ENCODE measurements around the gene PTPMT1. TPM values are rescaled to one million over a fixed set of nuclear protein-coding genes. Genes with fewer than 3 reads are reported as not detected.
"Not testable (repeated sequence)": the region's sequence is repeated elsewhere in the genome, so short reads cannot be mapped to it uniquely, and the experiment has no call there.

The PTPMT1 gene
- total RNA-seq = 10 to 100 TPM; 33.1 to 57.4 TPM

GRCh38 chr11:47565340-47566148 lies at the start of gene PTPMT1:
TSS of gene PTPMT1 (plus strand) at chr11:47565599. CDS start at chr11:47565623, 24 bp downstream.
- Mint-ChIP-seq H3K4me1 (ENCODE audit: low read depth in 2 of 2) (peaks cover 12 to 16% of the 10 kb centered on the region in 2 donors), H3K36me3 (no peaks in the 10 kb centered on the region), H3K27ac (peak within 1 kb of the TSS; percentile 46 to 70), H3K4me3 (peak within 1 kb of the TSS; percentile 75), H3K27me3 (no peaks in the 10 kb centered on the region), H3K9me3 (no peaks in the 10 kb centered on the region)
- DNase-seq (ENCODE audit: low spot score) = peak; percentile 85
- peak; percentile 97 for ATAC-seq

GRCh38 chr11:47516155-47516554 lies 49.2 kb upstream of the PTPMT1 start:
- Mint-ChIP-seq H3K4me3 (no peak overlapping the region), H3K4me1 (ENCODE audit: low read depth in 2 of 2) (peaks cover 42 to 52% of the 10 kb centered on the region in 2 donors), H3K27me3 (no peaks in the 10 kb centered on the region), H3K27ac (no peak overlapping the region), H3K36me3 (no peaks in the 10 kb centered on the region), H3K9me3 (no peaks in the 10 kb centered on the region)
- ATAC-seq (no peak), DNase-seq (ENCODE audit: low spot score) (no peak)

GRCh38 chr11:47516984-47517853 lies 48.2 kb upstream of the PTPMT1 start:
- peak overlapping the region in 1 of 2 donors; percentile 69 for H3K27ac Mint-ChIP-seq
- no peaks in the 10 kb centered on the region for H3K9me3 Mint-ChIP-seq
- peaks cover 42 to 52% of the 10 kb centered on the region in 2 donors for H3K4me1 Mint-ChIP-seq (ENCODE audit: low read depth in 2 of 2)
- no peak for ATAC-seq
- H3K27me3 Mint-ChIP-seq = no peaks in the 10 kb centered on the region
- DNase-seq (ENCODE audit: low spot score) = no peak
- H3K36me3 Mint-ChIP-seq = no peaks in the 10 kb centered on the region
- no peak overlapping the region for H3K4me3 Mint-ChIP-seq

GRCh38 chr11:47518212-47518964 lies 47.0 kb upstream of the PTPMT1 start:
- H3K36me3 Mint-ChIP-seq = no peaks in the 10 kb centered on the region
- peak overlapping the region; percentile 15 for H3K4me3 Mint-ChIP-seq
- peaks cover 47 to 57% of the 10 kb centered on the region in 2 donors for H3K4me1 Mint-ChIP-seq (ENCODE audit: low read depth in 2 of 2)
- H3K27ac Mint-ChIP-seq = peak overlapping the region; percentile 54 to 69
- ATAC-seq (peak in 1 of 2 donors; percentile 36), DNase-seq (ENCODE audit: low spot score) (no peak)
- H3K9me3 Mint-ChIP-seq = no peaks in the 10 kb centered on the region
- H3K27me3 Mint-ChIP-seq = no peaks in the 10 kb centered on the region

GRCh38 chr11:47523490-47524225 lies 41.7 kb upstream of the PTPMT1 start:
- peak overlapping the region; percentile 59 for H3K4me3 Mint-ChIP-seq
- peak overlapping the region; percentile 62 to 83 for H3K27ac Mint-ChIP-seq

GRCh38 chr11:47524291-47524874 lies 41.0 kb upstream of the PTPMT1 start:
- Mint-ChIP-seq H3K27ac (peak overlapping the region; percentile 62 to 83), H3K9me3 (no peaks in the 10 kb centered on the region), H3K4me3 (peak overlapping the region; percentile 59), H3K27me3 (no peaks in the 10 kb centered on the region), H3K4me1 (ENCODE audit: low read depth in 2 of 2) (peaks cover 34 to 35% of the 10 kb centered on the region in 2 donors), H3K36me3 (no peaks in the 10 kb centered on the region)
- ATAC-seq (peak; percentile 28 to 40), DNase-seq (ENCODE audit: low spot score) (no peak)

More at GRCh38 chr11:47523490-47524225, 41.7 kb upstream of the PTPMT1 start:
- H3K9me3 Mint-ChIP-seq = no peaks in the 10 kb centered on the region
- no peaks in the 10 kb centered on the region for H3K27me3 Mint-ChIP-seq
- ATAC-seq (peak; percentile 79 to 85), DNase-seq (ENCODE audit: low spot score) (no peak)
- H3K36me3 Mint-ChIP-seq = no peaks in the 10 kb centered on the region
- peaks cover 37 to 38% of the 10 kb centered on the region in 2 donors for H3K4me1 Mint-ChIP-seq (ENCODE audit: low read depth in 2 of 2)

GRCh38 chr11:47526032-47526431 lies 39.4 kb upstream of the PTPMT1 start:
- H3K27me3 Mint-ChIP-seq; H3K9me3 Mint-ChIP-seq; H3K4me3 Mint-ChIP-seq; ATAC-seq; DNase-seq (ENCODE audit: low spot score); H3K36me3 Mint-ChIP-seq: not testable (repeated sequence)
- peak overlapping the region in 1 of 2 donors; percentile 41 for H3K27ac Mint-ChIP-seq
- peaks cover 33% of the 10 kb centered on the region in 2 donors for H3K4me1 Mint-ChIP-seq (ENCODE audit: low read depth in 2 of 2)

- H3K27me3 Mint-ChIP-seq = no peaks in the 10 kb centered on the region
- H3K4me3 Mint-ChIP-seq = no peak overlapping the region
- no peak overlapping the region for H3K27ac Mint-ChIP-seq
- no peak for ATAC-seq
- no peaks in the 10 kb centered on the region for H3K9me3 Mint-ChIP-seq
- no peak for DNase-seq (ENCODE audit: low spot score)
- no peaks in the 10 kb centered on the region for H3K36me3 Mint-ChIP-seq
- peaks cover 33 to 38% of the 10 kb centered on the region in 2 donors for H3K4me1 Mint-ChIP-seq (ENCODE audit: low read depth in 2 of 2)
Measured at GRCh38 chr11:47527186-47527585, 38.2 kb upstream of the PTPMT1 start.

GRCh38 chr11:47529951-47530350 lies 35.4 kb upstream of the PTPMT1 start:
- no peaks in the 10 kb centered on the region for H3K9me3 Mint-ChIP-seq
- DNase-seq (ENCODE audit: low spot score) (no peak), ATAC-seq (no peak)
- no peak overlapping the region for H3K4me3 Mint-ChIP-seq
- H3K4me1 Mint-ChIP-seq (ENCODE audit: low read depth in 2 of 2) = peaks cover 15 to 26% of the 10 kb centered on the region in 2 donors
- H3K27ac Mint-ChIP-seq = peak overlapping the region in 1 of 2 donors; percentile 40
- H3K27me3 Mint-ChIP-seq = no peaks in the 10 kb centered on the region
- no peaks in the 10 kb centered on the region for H3K36me3 Mint-ChIP-seq

GRCh38 chr11:47530721-47531120 lies 34.7 kb upstream of the PTPMT1 start:
- not testable (repeated sequence) for DNase-seq (ENCODE audit: low spot score); H3K9me3 Mint-ChIP-seq; H3K36me3 Mint-ChIP-seq; H3K4me3 Mint-ChIP-seq; H3K27me3 Mint-ChIP-seq; ATAC-seq
- peak overlapping the region in 1 of 2 donors; percentile 40 for H3K27ac Mint-ChIP-seq
- H3K4me1 Mint-ChIP-seq (ENCODE audit: low read depth in 2 of 2) = peaks cover 10 to 22% of the 10 kb centered on the region in 2 donors

GRCh38 chr11:47531666-47532065 lies 33.7 kb upstream of the PTPMT1 start:
- ATAC-seq (no peak), DNase-seq (ENCODE audit: low spot score) (no peak)
- H3K27me3 Mint-ChIP-seq = no peaks in the 10 kb centered on the region

GRCh38 chr11:47532597-47533213 lies 32.7 kb upstream of the PTPMT1 start:
- Mint-ChIP-seq H3K27me3 (no peaks in the 10 kb centered on the region), H3K4me1 (ENCODE audit: low read depth in 2 of 2) (peaks cover 7 to 22% of the 10 kb centered on the region in 2 donors), H3K4me3 (no peak overlapping the region), H3K9me3 (no peaks in the 10 kb centered on the region), H3K27ac (no peak overlapping the region), H3K36me3 (no peaks in the 10 kb centered on the region)
- DNase-seq (ENCODE audit: low spot score) = no peak
- no peak for ATAC-seq

More at GRCh38 chr11:47531666-47532065, 33.7 kb upstream of the PTPMT1 start:
- peaks cover 7 to 22% of the 10 kb centered on the region in 2 donors for H3K4me1 Mint-ChIP-seq (ENCODE audit: low read depth in 2 of 2)
- H3K27ac Mint-ChIP-seq = peak overlapping the region in 1 of 2 donors; percentile 47
- no peak overlapping the region for H3K4me3 Mint-ChIP-seq
- no peaks in the 10 kb centered on the region for H3K9me3 Mint-ChIP-seq
- no peaks in the 10 kb centered on the region for H3K36me3 Mint-ChIP-seq
